ENCODE results near the gene WASL. TPM values are rescaled to one million over a fixed set of nuclear protein-coding genes. Genes with fewer than 3 reads are reported as not detected.
"Not testable (repeated sequence)": the region's sequence is repeated elsewhere in the genome, so short reads cannot be mapped to it uniquely, and the experiment has no call there.

The WASL gene
- polyA plus RNA-seq, 3 donors, result 1.6 to 3.9 (median 2.1) TPM

DNA sequence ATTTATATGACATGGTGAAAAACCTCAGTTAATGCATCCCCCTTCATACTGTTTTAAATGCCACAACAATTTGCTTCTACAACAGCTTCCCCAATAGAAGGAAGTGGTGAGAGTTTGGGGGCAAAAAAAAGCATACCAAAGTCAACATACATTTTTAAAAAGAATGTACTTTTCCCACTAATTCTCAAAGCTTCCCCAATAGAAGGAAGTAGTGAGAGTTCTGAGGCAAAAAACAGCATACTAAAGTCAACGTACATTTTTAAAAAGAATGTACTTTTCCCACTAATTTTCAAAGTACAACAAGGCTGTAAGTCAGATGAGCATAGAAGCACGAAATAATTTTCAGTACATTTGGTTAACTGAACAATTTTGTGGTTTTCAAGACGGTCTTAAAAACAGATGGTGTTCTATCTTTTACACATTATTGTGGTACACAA, 24.0 kb downstream of the WASL start:
- intact Hi-C loops (cut with micrococcal nuclease), result no loop called here
- Histone ChIP-seq H3K36me3 (replicated peaks in 1 of 2; ENCODE audit: control insufficient read depth in 1 of 2, insufficient read depth in 2 of 2, low read length in 2 of 2) (peaks cover 0 to 5% of the 10 kb centered on the region in 2 donors), H3K27me3 (ENCODE audit: control insufficient read depth in 2 of 2, insufficient read depth in 2 of 2, low read length in 2 of 2) (no peaks in the 10 kb centered on the region), H3K27ac (ENCODE audit: low read depth in 1 of 2, low read length in 2 of 2) (no peak overlapping the region), H3K9ac (ENCODE audit: insufficient read depth, low read length, poor library complexity, severe bottlenecking) (no peak overlapping the region), H4K20me1 (ENCODE audit: insufficient read depth, low read length) (peaks cover 100% of the 10 kb centered on the region), H3K4me3 (replicated peaks in 1 of 3; ENCODE audit: low read depth in 2 of 3, low read length in 3 of 3) (no peak overlapping the region), H3K79me2 (ENCODE audit: insufficient read depth, low read length) (peaks cover 100% of the 10 kb centered on the region), H3K4me2 (replicated peaks; ENCODE audit: extremely low read depth, low read length, poor library complexity, severe bottlenecking) (no peak overlapping the region), H2AFZ (ENCODE audit: insufficient read depth, low read depth, low read length, poor library complexity, severe bottlenecking) (no peak overlapping the region), H3K9me3 (replicated peaks in 1 of 2; ENCODE audit: control insufficient read depth in 1 of 2, insufficient read depth in 1 of 2, low read length in 2 of 2) (no peaks in the 10 kb centered on the region), H3K4me1 (ENCODE audit: control insufficient read depth in 1 of 2, insufficient read depth in 2 of 2, low read length in 2 of 2) (peaks cover under 1 to 10% of the 10 kb centered on the region in 2 donors)
- Mint-ChIP-seq H3K36me3 (peaks cover 7 to 12% of the 10 kb centered on the region in 2 donors), H3K27me3 (ENCODE audit: low read depth in 3 of 3) (no peaks in the 10 kb centered on the region), H3K4me1 (peaks cover 25% of the 10 kb centered on the region), H3K27ac (no peak overlapping the region), H3K9me3 (no peaks in the 10 kb centered on the region), H3K4me3 (no peak overlapping the region)
- WGBS (ENCODE audit: insufficient coverage), result no CpG with 5 or more reads among the region's 3 CpGs
- TF ChIP-seq, protein P1, sequence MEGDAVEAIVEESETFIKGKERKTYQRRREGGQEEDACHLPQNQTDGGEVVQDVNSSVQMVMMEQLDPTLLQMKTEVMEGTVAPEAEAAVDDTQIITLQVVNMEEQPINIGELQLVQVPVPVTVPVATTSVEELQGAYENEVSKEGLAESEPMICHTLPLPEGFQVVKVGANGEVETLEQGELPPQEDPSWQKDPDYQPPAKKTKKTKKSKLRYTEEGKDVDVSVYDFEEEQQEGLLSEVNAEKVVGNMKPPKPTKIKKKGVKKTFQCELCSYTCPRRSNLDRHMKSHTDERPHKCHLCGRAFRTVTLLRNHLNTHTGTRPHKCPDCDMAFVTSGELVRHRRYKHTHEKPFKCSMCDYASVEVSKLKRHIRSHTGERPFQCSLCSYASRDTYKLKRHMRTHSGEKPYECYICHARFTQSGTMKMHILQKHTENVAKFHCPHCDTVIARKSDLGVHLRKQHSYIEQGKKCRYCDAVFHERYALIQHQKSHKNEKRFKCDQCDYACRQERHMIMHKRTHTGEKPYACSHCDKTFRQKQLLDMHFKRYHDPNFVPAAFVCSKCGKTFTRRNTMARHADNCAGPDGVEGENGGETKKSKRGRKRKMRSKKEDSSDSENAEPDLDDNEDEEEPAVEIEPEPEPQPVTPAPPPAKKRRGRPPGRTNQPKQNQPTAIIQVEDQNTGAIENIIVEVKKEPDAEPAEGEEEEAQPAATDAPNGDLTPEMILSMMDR (IDR thresholded peaks at IDR 0.05), result no peak
- no peak for DNase-seq

DNA sequence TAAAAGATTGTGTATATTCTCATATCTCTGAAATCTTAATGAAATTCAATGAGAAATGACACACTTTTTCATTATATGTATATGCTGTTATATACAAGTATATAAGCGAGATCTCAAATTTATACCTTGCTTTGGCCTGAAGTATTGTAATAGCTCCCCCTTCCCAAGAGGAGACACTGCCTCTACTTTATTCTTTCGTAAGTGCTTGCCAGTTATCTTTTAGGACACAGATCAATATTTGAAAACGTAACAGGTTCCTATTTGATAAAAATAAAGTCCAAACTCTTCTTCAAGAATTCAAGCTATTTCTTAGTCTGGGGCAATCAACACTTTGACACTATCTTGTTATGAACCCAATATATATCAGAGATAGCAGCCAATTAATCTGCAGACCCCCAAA, 24.9 kb downstream of the WASL start:
- Histone ChIP-seq H3K27me3 (ENCODE audit: control insufficient read depth in 2 of 2, insufficient read depth in 2 of 2, low read length in 2 of 2) (no peaks in the 10 kb centered on the region), H3K4me3 (replicated peaks in 1 of 3; ENCODE audit: low read depth in 2 of 3, low read length in 3 of 3) (no peak overlapping the region), H2AFZ (ENCODE audit: insufficient read depth, low read depth, low read length, poor library complexity, severe bottlenecking) (no peak overlapping the region), H3K79me2 (ENCODE audit: insufficient read depth, low read length) (peaks cover 94% of the 10 kb centered on the region), H3K9me3 (replicated peaks in 1 of 2; ENCODE audit: control insufficient read depth in 1 of 2, insufficient read depth in 1 of 2, low read length in 2 of 2) (no peaks in the 10 kb centered on the region), H3K27ac (ENCODE audit: low read depth in 1 of 2, low read length in 2 of 2) (no peak overlapping the region), H3K36me3 (replicated peaks in 1 of 2; ENCODE audit: control insufficient read depth in 1 of 2, insufficient read depth in 2 of 2, low read length in 2 of 2) (peaks cover 0 to 5% of the 10 kb centered on the region in 2 donors), H4K20me1 (ENCODE audit: insufficient read depth, low read length) (peaks cover 100% of the 10 kb centered on the region), H3K4me1 (ENCODE audit: control insufficient read depth in 1 of 2, insufficient read depth in 2 of 2, low read length in 2 of 2) (peaks cover 7 to 17% of the 10 kb centered on the region in 2 donors), H3K4me2 (replicated peaks; ENCODE audit: extremely low read depth, low read length, poor library complexity, severe bottlenecking) (no peak overlapping the region), H3K9ac (ENCODE audit: insufficient read depth, low read length, poor library complexity, severe bottlenecking) (no peak overlapping the region)
- no peak overlapping the region for H3K4me3 Mint-ChIP-seq
- no peaks in the 10 kb centered on the region for H3K27me3 Mint-ChIP-seq (ENCODE audit: low read depth in 3 of 3)
- intact Hi-C loops (cut with micrococcal nuclease), result no loop called here
- WGBS (ENCODE audit: insufficient coverage), result 100% methylated on average over 2 of the region's 3 CpGs
- TF ChIP-seq, protein P1 (IDR thresholded peaks at IDR 0.05), result no peak
- DNase-seq, result no peak
- H3K36me3 Mint-ChIP-seq, result peaks cover 7 to 12% of the 10 kb centered on the region in 2 donors
- H3K27ac Mint-ChIP-seq, result no peak overlapping the region
- peaks cover 34% of the 10 kb centered on the region for H3K4me1 Mint-ChIP-seq
- H3K9me3 Mint-ChIP-seq, result no peaks in the 10 kb centered on the region

- Histone ChIP-seq H4K20me1 (ENCODE audit: insufficient read depth, low read length) (peaks cover 100% of the 10 kb centered on the region), H3K79me2 (ENCODE audit: insufficient read depth, low read length) (peaks cover 87% of the 10 kb centered on the region)
- H2AFZ ChIP-seq (ENCODE audit: insufficient read depth, low read depth, low read length, poor library complexity, severe bottlenecking); H3K9ac ChIP-seq (ENCODE audit: insufficient read depth, low read length, poor library complexity, severe bottlenecking); H3K36me3 ChIP-seq (replicated peaks in 1 of 2; ENCODE audit: control insufficient read depth in 1 of 2, insufficient read depth in 2 of 2, low read length in 2 of 2); H3K4me1 ChIP-seq (ENCODE audit: control insufficient read depth in 1 of 2, insufficient read depth in 2 of 2, low read length in 2 of 2); H3K4me2 ChIP-seq (replicated peaks; ENCODE audit: extremely low read depth, low read length, poor library complexity, severe bottlenecking); H3K9me3 ChIP-seq (replicated peaks in 1 of 2; ENCODE audit: control insufficient read depth in 1 of 2, insufficient read depth in 1 of 2, low read length in 2 of 2); H3K27me3 ChIP-seq (ENCODE audit: control insufficient read depth in 2 of 2, insufficient read depth in 2 of 2, low read length in 2 of 2); H3K27me3 Mint-ChIP-seq (ENCODE audit: low read depth in 3 of 3); H3K4me3 Mint-ChIP-seq; intact Hi-C loops (cut with micrococcal nuclease); H3K36me3 Mint-ChIP-seq; H3K9me3 Mint-ChIP-seq; H3K4me3 ChIP-seq (replicated peaks in 1 of 3; ENCODE audit: low read depth in 2 of 3, low read length in 3 of 3); DNase-seq; H3K27ac Mint-ChIP-seq; H3K27ac ChIP-seq (ENCODE audit: low read depth in 1 of 2, low read length in 2 of 2): not testable (repeated sequence)
- WGBS (ENCODE audit: insufficient coverage), result no CpG with 5 or more reads among the region's 3 CpGs
- H3K4me1 Mint-ChIP-seq, result peaks cover 17% of the 10 kb centered on the region
Observed at GRCh38 chr7:123720527-123720926, 28.3 kb downstream of the WASL start.

Data from CD14-positive monocyte (primary cell).